OCI-LY1 (cell line): ENCODE measurements around the gene GCLM.

Experiments used
- EZH2 ChIP-seq: fragments of 200-600 bp; sonication (generic), shearing (Covaris generic); IDR thresholded peaks from 2 replicates; pipeline ENCODE4 v1.8.0; 2017; ENCODE audit warnings: borderline replicate concordance, mixed run types, mild to moderate bottlenecking, antibody characterized with exemption, low read length, moderate library complexity, mixed read lengths
- TF ChIP-seq, protein P1 (sequence below): fragments of 200-600 bp; sonication (generic), shearing (Covaris generic); IDR thresholded peaks from 2 replicates; pipeline ENCODE4 v1.5.1; 2017; ENCODE audit warnings: mild to moderate bottlenecking, antibody characterized with exemption, low read length, moderate library complexity, mixed read lengths

DNA sequence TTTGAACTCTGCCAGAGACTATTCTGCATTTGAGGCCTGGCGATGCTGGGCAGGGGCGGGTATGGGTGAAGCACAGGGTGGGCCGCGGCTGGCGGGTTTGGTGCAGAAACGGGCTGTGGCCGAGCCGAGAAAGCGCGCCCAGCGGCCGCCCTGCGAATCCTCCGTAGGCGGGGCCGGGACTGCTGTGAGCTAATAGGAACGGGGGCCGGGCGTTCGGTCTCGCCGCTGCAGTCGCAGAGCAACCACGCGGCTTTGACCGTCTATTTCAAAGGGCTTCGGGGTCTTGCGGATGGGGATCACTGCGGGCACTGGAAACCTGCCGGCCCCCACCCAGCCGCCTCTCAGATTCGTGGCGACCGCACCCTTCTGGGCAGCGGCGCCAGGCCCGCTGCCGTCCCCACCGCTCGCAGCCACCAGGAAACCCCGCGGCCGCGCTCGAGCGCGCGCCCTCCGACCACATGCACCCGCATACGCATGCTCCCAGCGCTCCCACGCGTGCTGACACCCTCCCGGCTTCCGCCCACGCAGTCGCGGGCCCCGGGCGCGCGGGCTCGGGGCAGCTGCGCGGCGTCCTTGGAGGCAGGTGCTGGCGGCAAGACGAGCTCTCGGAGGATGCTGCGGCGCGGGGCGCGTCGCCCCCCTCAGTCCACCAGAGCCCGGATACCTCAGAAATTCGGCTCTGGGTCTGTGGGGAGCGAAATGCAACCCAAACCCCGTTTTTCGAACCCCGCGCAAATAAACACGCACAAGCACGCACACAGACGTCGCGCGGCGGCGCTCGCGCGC, 62.8 kb downstream of the GCLM start:
- TF ChIP-seq EZH2 = no peak
- TF ChIP-seq, protein P1, sequence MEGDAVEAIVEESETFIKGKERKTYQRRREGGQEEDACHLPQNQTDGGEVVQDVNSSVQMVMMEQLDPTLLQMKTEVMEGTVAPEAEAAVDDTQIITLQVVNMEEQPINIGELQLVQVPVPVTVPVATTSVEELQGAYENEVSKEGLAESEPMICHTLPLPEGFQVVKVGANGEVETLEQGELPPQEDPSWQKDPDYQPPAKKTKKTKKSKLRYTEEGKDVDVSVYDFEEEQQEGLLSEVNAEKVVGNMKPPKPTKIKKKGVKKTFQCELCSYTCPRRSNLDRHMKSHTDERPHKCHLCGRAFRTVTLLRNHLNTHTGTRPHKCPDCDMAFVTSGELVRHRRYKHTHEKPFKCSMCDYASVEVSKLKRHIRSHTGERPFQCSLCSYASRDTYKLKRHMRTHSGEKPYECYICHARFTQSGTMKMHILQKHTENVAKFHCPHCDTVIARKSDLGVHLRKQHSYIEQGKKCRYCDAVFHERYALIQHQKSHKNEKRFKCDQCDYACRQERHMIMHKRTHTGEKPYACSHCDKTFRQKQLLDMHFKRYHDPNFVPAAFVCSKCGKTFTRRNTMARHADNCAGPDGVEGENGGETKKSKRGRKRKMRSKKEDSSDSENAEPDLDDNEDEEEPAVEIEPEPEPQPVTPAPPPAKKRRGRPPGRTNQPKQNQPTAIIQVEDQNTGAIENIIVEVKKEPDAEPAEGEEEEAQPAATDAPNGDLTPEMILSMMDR = peak; percentile 28; the same call in 1 of the 2 replicates
